HG02884 (cell line): ENCODE results near the gene STK39.

Experiments used
- ATAC-seq: cut with Tn5 transposase; IDR thresholded peaks from one replicate; pipeline ENCODE4 v1.9.1; 2021; ENCODE audit warnings: mild to moderate bottlenecking, moderate library complexity; ENCODE audit not compliant: unreplicated experiment

Gene STK39

GRCh38 chr2:168244318-168244717 is 3.1 kb downstream of the STK39 start:
- ATAC-seq: no peak

DNA sequence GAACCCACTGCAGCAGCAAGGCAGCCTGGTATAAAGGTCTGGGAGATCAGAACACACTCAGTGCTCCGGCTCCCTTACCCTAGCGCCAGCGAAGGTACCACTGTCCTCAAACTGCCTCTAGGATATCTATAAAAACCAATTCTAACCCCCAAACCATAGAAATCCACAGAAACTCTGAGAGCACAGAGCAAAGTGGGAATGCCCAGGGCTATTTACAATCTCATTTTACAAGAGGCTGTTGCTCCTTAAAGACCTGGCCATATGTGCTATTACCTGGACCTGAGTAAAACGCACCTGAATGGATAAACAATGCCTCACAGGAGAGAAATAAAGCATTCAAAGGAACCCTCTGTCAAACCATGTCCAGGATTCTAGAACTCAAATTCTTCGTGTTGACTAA is 4.3 kb downstream of the STK39 start:
- no peak for ATAC-seq

DNA sequence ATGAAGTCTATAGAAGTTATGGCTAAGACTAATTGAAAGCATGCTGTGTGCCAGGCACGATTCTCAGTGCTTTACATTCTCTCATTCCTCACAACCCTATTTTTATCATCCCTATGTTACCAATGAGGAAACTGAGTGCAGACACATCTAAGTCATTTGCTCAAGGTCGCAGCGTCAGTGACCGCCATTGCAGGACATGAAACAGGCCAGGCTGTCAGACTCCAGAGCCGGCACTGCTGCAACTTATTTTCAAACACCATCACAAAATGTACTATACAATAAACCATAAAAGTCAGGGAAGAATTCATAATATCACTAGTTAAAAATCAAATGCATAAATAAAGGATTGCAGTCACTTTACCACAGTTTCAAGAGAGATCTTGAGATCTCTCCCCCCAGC is 5.6 kb downstream of the STK39 start:
- no peak for ATAC-seq

GRCh38 chr2:168241208-168241607 is 6.2 kb downstream of the STK39 start:
- ATAC-seq: no peak

DNA sequence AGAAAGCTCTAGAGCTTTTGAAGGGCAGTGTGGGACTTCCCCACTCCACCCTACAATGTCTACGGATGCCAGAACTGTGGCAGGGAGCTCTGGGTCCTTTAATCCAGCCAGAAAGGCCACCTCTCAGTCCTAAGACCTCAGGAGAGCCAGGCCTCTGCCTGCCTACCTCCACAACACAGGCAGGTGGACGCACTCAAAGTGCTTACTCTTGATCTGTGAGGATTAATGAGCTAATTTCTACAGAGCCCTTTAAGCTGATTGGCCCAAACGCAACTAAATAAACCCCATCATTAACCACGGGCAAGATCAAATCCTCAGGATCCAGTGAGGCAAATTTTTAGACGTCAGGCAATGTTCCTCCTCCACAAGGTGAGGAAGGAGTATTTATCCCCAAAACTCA is 8.1 kb downstream of the STK39 start:
- ATAC-seq: no peak

GRCh38 chr2:168237741-168238140 is 9.7 kb downstream of the STK39 start:
- no peak for ATAC-seq

DNA sequence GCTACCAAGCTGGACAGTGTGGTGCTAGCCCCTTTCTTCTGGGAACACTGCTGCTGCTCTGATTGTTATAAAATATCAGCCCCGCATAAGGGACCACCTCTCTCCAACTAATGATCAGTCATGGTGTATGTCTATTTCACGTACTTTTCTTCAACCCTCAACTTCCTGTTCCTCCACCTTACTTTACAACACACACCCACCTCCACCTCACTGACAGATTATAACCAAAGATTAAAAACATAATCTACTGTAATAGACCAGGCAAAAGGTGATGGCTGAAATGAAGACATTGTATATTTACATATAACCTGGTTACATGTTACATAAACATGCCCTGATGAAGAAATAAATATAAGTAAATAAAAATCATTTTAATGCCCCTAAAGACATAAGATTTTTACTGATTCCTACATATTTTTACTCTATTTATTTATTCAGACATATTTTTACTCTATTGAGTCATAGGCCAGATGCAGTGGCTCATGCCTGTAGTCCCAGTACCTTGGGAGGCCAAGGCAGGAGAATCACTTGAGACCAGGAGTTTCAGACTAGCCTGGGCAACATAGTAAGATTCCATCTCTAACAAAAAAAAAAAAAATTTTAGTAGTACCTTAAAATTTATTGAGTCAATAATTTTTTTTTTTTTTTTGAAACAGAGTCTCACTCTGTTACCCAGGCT is 12.8 kb downstream of the STK39 start:
- no peak for ATAC-seq

DNA sequence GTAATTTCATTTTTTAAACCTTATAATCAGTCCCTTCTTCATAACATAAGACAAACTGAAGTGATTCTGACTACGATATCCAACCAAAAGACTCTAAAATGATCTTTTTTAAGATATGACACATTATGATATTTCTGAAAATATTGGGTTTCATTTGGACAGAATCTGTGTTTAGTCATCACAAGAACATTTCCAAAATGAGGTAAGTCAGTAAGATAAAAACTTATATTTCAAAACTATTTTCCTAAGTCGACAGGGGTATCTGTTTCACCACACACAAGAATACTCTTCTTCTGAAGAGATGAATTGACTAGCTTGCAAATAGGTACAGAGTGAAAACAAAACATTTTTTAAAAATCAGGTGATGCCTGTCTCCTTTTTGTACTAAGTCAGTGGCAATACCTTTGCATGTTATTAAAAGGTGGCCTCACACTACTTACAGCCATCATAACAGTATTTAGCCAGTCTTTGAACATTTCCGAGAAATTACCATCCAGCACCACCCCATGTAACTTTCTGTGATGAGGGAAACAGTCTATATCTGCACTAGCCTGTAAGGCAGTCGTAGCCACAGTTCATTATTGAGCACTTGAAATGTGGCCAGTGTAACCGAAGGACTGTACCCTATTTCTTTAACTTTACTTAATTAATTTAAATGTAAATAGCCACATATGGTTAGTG is 13.5 kb downstream of the STK39 start:
- no peak for ATAC-seq

DNA sequence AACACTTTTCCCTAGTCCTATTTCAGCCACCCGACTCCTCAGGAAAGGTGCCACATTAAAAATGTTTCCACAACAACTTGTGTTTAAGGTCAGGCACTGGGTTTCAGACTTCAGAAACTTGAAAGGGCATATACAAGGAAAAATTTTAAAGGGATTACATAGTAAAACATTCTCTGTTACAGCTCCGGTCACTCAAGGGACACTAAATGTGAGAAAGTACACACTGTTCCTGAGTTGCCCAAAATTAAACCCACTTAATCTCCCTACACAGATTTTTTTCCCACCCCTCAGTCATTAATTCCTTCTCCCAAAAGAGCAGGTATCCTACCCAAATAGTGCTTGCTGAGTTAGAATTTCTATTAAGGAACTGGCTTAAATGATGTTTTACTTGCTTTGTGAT is 14.2 kb downstream of the STK39 start:
- ATAC-seq: no peak

GRCh38 chr2:168231609-168232241 is 15.7 kb downstream of the STK39 start:
- no peak for ATAC-seq

GRCh38 chr2:168230389-168230788 is 17.0 kb downstream of the STK39 start:
- ATAC-seq: no peak

- no peak for ATAC-seq
Observed at GRCh38 chr2:168224346-168224745, 23.0 kb downstream of the STK39 start.

- ATAC-seq: no peak
Observed at GRCh38 chr2:168222088-168222487, 25.3 kb downstream of the STK39 start.

- ATAC-seq: no peak
Observed at GRCh38 chr2:168220965-168221819, 26.2 kb downstream of the STK39 start.

DNA sequence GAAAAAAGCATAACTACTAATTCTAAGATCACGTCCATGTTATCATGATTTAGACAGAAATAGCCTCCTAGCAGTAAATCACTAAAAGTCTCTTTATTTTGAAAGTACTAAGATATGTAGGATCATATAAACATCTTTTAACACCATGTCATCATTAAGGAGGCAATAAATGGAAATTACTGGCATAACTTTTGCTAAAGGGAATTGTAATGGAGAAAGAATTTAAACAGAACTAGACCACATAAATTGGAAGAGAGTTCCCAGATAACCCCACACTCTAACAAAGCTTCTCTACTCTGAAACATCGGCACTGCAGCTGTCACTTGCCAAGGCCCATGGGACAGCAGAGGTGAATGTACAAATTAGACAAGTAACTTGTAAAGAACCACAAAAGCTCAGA is 29.5 kb downstream of the STK39 start:
- no peak for ATAC-seq

DNA sequence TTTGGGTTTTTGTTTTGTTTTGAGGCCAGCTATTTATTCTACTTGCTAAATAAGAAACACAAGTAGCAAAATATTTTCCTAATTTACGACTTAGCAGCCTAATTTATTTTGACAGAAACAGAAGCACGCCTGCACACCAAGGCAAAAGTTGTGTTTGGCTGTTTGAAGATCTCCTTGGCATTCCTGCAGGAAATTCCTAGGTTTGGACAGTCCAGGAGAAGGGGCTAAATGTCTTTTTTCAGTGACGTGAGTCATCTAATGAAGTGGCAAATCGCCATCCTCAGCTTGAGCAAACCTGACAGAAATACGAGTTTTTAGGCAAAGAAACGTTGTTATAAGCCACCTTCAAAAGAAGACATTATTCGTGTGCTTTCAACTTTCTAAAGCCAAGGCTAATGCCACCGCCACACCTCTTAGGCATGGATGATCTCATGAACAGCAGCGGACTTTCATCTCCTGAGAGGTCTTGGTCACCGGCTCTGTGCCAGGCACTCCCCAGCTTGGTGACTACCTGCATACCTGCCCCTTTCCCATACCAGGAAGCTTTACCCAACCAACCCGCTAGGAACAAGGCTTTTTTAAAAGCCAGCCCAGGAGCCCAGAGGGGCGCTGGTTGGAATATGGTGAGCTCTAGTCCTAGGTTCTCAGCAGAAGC is 30.9 kb downstream of the STK39 start:
- ATAC-seq: no peak

DNA sequence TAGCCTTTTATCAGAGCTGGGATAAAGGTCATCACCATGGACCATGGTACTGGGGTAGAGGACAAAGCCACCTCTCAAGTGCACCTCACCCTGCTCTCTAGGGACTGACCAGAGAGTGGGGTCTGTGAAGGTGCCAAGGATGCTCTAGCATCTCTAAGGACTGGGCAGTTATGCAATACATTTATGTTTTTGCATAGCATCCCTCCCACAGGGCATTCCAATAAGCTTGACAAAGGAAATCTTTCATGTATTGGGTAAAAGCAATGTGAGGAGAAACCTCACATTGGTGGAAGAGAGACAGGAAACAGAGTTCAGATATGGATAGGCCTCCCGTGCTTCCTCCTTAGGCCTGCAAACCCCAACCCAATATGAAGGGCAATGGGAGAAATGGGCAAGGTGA is 31.6 kb downstream of the STK39 start:
- no peak for ATAC-seq

- no peak for ATAC-seq
Observed at GRCh38 chr2:168212866-168213265, 34.5 kb downstream of the STK39 start.

- ATAC-seq: no peak
Observed at GRCh38 chr2:168212167-168212566, 35.2 kb downstream of the STK39 start.

DNA sequence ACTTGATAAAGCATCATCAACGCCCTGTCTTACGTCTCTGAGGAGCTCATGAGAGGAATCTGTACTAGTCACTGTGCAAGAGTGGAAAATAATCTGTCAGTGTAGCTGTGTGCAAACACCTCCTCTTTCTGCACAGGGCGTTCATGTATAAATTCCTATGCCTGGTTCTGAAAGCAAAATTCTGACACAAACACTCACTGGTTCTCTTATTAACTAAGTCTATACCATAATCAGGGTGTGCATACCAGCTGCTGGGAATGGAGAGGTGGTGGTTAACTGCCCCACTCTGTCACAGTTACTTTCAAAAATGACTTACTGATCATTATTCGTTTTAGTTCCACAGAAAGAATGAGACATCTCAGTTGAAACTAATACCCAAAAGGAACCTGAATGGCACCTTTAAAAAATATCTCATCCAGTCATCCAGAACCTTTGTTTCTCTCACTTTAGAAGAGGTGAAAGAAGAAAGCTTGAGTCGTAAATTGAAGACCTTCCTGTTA is 35.7 kb downstream of the STK39 start:
- no peak for ATAC-seq
